ENCODE results near the gene ZBTB16.

Gene ZBTB16

GRCh38 chr11:114259124-114259526 lies 199.6 kb downstream of the ZBTB16 start:
- Histone ChIP-seq H3K27ac (ENCODE audit: low read length) (no peak overlapping the region), H3K36me3 (ENCODE audit: insufficient read depth, low read length) (no peaks in the 10 kb centered on the region), H3K9me3 (ENCODE audit: insufficient read depth, low read length, severe bottlenecking) (no peaks in the 10 kb centered on the region), H2AFZ (ENCODE audit: low read depth, low read length) (no peak overlapping the region), H3K4me3 (ENCODE audit: low read depth in 1 of 2, low read length in 2 of 2) (no peak overlapping the region), H3K27me3 (ENCODE audit: insufficient read depth, low read length, poor library complexity) (peaks cover 5% of the 10 kb centered on the region), H4K20me1 (ENCODE audit: insufficient read depth, low read length) (peaks cover 12% of the 10 kb centered on the region; the same call in 1 of the 2 replicates), H3K4me1 (ENCODE audit: insufficient read depth, low read length) (no peaks in the 10 kb centered on the region), H3K9ac (ENCODE audit: low read depth, low read length) (no peak overlapping the region), H3K4me2 (ENCODE audit: insufficient read depth, low read length) (no peak overlapping the region), H3K79me2 (ENCODE audit: insufficient read depth, low read length) (no peaks in the 10 kb centered on the region)
- no peak for ATAC-seq (ENCODE audit: insufficient read depth, low read depth)
- TF ChIP-seq EZH2 (IDR thresholded peaks at IDR 0.05; ENCODE audit: borderline replicate concordance, low read depth, low read length, severe bottlenecking) = no peak
- no peak for TF ChIP-seq CTCF (IDR thresholded peaks at IDR 0.05; ENCODE audit: borderline replicate concordance, extremely low read depth, low read length, poor library complexity, severe bottlenecking)
- DNase-seq = no peak

- no peak for TF ChIP-seq EZH2 (IDR thresholded peaks at IDR 0.05; ENCODE audit: borderline replicate concordance, low read depth, low read length, severe bottlenecking)
- no peak for TF ChIP-seq CTCF (IDR thresholded peaks at IDR 0.05; ENCODE audit: borderline replicate concordance, extremely low read depth, low read length, poor library complexity, severe bottlenecking)
- no peak for DNase-seq
- no peaks in the 10 kb centered on the region for H3K9me3 ChIP-seq (ENCODE audit: insufficient read depth, low read length, severe bottlenecking)
- H3K4me2 ChIP-seq (ENCODE audit: insufficient read depth, low read length) = no peak overlapping the region
- peaks cover 5% of the 10 kb centered on the region for H3K27me3 ChIP-seq (ENCODE audit: insufficient read depth, low read length, poor library complexity)
- H3K4me3 ChIP-seq (ENCODE audit: low read depth in 1 of 2, low read length in 2 of 2) = no peak overlapping the region
- no peaks in the 10 kb centered on the region for H3K4me1 ChIP-seq (ENCODE audit: insufficient read depth, low read length)
- no peak overlapping the region for H3K9ac ChIP-seq (ENCODE audit: low read depth, low read length)
- no peak overlapping the region for H3K27ac ChIP-seq (ENCODE audit: low read length)
- no peaks in the 10 kb centered on the region for H3K79me2 ChIP-seq (ENCODE audit: insufficient read depth, low read length)
- H3K36me3 ChIP-seq (ENCODE audit: insufficient read depth, low read length) = no peaks in the 10 kb centered on the region
- no peak overlapping the region for H2AFZ ChIP-seq (ENCODE audit: low read depth, low read length)
- peaks cover 12% of the 10 kb centered on the region; the same call in 1 of the 2 replicates for H4K20me1 ChIP-seq (ENCODE audit: insufficient read depth, low read length)
- no peak for ATAC-seq (ENCODE audit: insufficient read depth, low read depth)
Observed at GRCh38 chr11:114259551-114259983, 200.1 kb downstream of the ZBTB16 start.

DNA sequence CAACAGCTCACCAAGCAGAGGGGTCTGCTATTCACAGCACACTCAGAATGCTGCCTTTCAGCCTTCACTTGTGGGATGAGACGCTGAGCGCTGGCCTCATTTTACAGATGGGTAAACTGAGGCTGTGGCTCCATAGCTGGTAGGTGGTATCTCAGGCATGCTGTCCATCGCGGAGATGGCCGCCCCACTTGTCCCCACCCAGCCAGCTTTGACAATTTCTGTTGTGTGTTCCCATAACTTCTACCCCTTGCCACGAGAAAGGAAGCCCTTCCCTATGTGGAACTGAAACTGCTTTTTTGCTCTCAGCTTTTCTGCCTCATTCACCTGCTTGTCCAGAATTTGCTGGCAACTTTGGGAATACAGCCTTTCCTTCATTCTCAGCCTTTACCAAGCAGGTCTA lies 200.6 kb downstream of the ZBTB16 start:
- Histone ChIP-seq H3K4me2 (ENCODE audit: insufficient read depth, low read length) (no peak overlapping the region), H3K27ac (ENCODE audit: low read length) (no peak overlapping the region)
- ATAC-seq (ENCODE audit: insufficient read depth, low read depth) = no peak

More for the DNA sequence above, 200.6 kb downstream of the ZBTB16 start:
- H3K79me2 ChIP-seq (ENCODE audit: insufficient read depth, low read length) = no peaks in the 10 kb centered on the region
- no peaks in the 10 kb centered on the region for H3K36me3 ChIP-seq (ENCODE audit: insufficient read depth, low read length)
- H4K20me1 ChIP-seq (ENCODE audit: insufficient read depth, low read length) = peaks cover 12% of the 10 kb centered on the region; the same call in 1 of the 2 replicates
- no peak for DNase-seq
- no peaks in the 10 kb centered on the region for H3K9me3 ChIP-seq (ENCODE audit: insufficient read depth, low read length, severe bottlenecking)
- TF ChIP-seq CTCF (IDR thresholded peaks at IDR 0.05; ENCODE audit: borderline replicate concordance, extremely low read depth, low read length, poor library complexity, severe bottlenecking) (no peak), EZH2 (IDR thresholded peaks at IDR 0.05; ENCODE audit: borderline replicate concordance, low read depth, low read length, severe bottlenecking) (no peak)
- H3K4me1 ChIP-seq (ENCODE audit: insufficient read depth, low read length) = no peaks in the 10 kb centered on the region
- no peak overlapping the region for H3K9ac ChIP-seq (ENCODE audit: low read depth, low read length)
- peaks cover 5% of the 10 kb centered on the region for H3K27me3 ChIP-seq (ENCODE audit: insufficient read depth, low read length, poor library complexity)
- H3K4me3 ChIP-seq (ENCODE audit: low read depth in 1 of 2, low read length in 2 of 2) = no peak overlapping the region
- H2AFZ ChIP-seq (ENCODE audit: low read depth, low read length) = no peak overlapping the region

All from DND-41 (cell line).